Coronary artery (tissue), 2 donors: ENCODE measurements around the gene PTPRH.

Experiments
- DNase-seq: peaks from one replicate; pipeline ENCODE4 v3.0.0-alpha.2; 2017; ENCODE audit warnings: low spot score
- H3K27ac ChIP-seq, 2 donors: fragments of 200-600 bp; sonication (generic); one replicate each; pipeline ENCODE4 v1.5.1; 2016 to 2019
- H3K4me3 ChIP-seq: fragments of 200-600 bp; sonication (generic); 2 replicates; pipeline ENCODE4 v1.5.1; 2016; ENCODE audit warnings: mild to moderate bottlenecking, moderate library complexity
- TF ChIP-seq, protein P1 (sequence below): fragments of 200-600 bp; sonication (generic); IDR thresholded peaks from one replicate; pipeline ENCODE4 v1.5.1; 2019; ENCODE audit warnings: antibody characterized with exemption

PTPRH gene

DNA sequence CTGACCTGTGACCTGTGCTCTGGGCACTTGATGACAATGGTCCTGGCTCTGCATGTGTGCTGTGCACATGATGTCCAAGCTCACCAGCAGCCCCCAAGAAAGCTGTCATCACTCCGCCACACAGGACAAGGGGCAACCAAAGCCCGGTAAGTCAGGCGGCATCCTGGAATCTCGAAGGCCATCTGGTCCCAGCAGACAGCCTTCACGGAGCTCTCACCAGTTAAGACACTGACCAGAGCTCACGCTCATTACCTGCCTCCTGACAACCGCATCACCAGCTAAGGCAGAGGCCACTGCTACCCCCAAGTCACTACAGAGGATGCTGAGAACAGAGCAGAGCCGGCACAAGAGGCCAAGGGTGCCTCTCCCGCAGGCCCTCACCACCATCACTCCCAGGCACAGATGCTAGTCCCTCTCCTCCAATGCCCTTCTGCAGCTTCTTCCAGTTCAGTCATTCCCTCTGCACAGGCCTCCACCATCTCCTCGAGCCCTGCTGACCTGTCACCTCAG lies 38.9 kb upstream of the PTPRH start:
- peak overlapping the region in 1 of 2 donors; percentile 3 for H3K27ac ChIP-seq
- no peak overlapping the region for H3K4me3 ChIP-seq
- DNase-seq = no peak
- TF ChIP-seq, protein P1, sequence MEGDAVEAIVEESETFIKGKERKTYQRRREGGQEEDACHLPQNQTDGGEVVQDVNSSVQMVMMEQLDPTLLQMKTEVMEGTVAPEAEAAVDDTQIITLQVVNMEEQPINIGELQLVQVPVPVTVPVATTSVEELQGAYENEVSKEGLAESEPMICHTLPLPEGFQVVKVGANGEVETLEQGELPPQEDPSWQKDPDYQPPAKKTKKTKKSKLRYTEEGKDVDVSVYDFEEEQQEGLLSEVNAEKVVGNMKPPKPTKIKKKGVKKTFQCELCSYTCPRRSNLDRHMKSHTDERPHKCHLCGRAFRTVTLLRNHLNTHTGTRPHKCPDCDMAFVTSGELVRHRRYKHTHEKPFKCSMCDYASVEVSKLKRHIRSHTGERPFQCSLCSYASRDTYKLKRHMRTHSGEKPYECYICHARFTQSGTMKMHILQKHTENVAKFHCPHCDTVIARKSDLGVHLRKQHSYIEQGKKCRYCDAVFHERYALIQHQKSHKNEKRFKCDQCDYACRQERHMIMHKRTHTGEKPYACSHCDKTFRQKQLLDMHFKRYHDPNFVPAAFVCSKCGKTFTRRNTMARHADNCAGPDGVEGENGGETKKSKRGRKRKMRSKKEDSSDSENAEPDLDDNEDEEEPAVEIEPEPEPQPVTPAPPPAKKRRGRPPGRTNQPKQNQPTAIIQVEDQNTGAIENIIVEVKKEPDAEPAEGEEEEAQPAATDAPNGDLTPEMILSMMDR = no peak

DNA sequence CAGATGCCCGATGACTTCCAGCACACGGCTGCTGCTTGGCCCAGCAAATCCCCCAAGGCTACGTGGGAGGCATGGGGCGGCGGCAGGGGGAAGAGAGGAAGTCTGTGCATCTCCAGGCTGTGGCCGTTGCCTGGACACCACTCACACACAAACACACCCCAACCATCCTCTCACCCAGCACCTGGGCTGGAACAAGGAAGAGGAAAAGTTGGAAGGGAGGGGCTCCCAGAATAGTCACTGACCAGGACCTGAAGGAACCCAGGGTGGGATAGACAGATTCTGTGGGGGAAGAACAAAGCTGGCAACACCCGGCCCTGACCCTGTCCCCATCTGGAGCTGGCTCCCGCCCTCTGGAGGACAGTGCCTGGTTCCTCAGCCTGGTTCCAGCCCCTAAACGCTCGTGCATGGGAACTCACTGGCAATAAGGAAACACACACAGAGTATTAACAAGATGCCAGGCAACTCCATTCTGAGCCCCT lies 38.4 kb upstream of the PTPRH start:
- peak overlapping the region in 1 of 2 donors; percentile 3 for H3K27ac ChIP-seq
- H3K4me3 ChIP-seq = no peak overlapping the region
- no peak for DNase-seq

DNA sequence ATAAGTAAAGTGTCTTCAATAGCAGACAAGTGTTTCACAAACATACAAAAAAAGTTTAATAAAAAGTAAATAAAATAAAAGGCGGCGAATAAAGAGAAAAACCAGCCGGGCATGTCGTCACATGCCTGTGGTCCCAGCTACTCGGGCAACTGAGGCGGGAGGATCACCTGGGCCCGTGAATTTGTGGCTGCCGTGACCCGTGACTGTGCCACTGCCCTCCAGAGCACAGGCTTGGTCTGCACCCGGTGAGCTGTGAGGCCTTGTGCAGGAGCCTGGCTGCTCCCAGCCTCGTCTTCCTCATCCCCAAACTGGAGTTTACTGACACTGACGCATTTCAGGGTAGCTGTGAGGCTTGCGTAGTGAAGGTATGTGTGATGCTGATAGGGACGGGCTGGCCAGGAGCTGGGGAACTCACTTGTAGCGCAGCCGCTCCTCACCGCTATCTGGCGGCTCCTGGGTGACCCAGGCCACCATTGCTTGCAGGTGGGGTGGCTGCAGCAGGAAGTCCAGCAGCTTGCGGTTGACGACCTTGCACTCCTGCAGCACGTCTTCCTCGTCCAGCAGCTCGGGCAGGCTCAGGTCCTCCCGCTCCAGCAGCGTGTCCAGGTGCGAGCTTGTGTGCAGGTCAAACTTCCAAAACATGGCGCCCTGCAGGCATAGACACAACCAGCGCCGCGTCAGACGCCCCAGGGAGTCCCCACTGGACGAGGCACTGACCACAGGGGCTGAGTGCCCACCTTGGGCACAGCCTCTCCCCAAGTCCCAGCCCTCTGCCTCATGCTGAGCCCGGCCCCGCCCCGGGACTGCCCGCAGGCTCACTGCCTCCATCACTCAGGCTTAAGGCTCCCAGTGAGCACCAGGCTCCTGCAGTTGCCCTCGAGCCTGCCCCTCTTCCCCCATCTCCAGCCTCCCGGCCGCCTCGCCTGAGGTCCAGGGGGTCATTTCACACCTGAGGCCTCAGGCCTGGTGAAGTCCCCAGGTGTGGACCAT lies 37.5 kb upstream of the PTPRH start:
- no peak overlapping the region for H3K27ac ChIP-seq
- DNase-seq = no peak
- TF ChIP-seq, protein P1 = no peak
- H3K4me3 ChIP-seq = no peak overlapping the region

More for the DNA sequence above, 38.4 kb upstream of the PTPRH start:
- TF ChIP-seq, protein P1 = no peak

DNA sequence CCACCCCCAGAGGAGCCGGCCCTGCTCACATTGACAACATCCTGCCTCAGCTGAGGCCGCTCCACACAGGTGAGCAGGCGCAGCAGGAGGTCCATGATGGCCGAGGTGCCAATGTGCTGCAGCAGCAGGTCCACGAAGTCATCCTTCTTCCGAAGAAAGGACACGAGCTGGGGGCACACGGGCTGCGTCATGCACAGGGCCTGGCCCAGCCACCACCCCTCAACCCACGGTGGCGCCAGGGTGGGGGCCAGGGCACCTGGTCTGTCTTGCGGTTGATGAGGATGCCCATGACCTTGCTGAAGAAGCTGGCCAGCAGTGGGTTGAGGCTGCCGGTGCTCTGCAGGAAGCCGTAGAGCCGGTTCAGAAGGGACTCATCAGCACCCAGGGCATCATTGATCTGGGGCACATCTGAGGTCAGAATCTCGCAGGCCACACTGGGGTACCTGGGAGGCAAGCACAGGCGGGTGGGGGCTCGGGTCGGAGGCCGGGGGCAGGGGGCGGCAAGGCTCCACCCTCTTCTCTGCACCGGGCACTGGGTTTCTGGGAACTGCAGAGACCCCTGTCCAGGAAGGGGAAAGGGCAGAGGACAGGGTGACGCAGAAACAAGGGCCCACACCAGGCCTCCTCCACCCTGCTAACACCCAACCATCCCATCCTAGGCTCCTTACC lies 36.1 kb upstream of the PTPRH start:
- Histone ChIP-seq H3K4me3 (no peak overlapping the region), H3K27ac (no peak overlapping the region)
- TF ChIP-seq, protein P1 = no peak
- no peak for DNase-seq

DNA sequence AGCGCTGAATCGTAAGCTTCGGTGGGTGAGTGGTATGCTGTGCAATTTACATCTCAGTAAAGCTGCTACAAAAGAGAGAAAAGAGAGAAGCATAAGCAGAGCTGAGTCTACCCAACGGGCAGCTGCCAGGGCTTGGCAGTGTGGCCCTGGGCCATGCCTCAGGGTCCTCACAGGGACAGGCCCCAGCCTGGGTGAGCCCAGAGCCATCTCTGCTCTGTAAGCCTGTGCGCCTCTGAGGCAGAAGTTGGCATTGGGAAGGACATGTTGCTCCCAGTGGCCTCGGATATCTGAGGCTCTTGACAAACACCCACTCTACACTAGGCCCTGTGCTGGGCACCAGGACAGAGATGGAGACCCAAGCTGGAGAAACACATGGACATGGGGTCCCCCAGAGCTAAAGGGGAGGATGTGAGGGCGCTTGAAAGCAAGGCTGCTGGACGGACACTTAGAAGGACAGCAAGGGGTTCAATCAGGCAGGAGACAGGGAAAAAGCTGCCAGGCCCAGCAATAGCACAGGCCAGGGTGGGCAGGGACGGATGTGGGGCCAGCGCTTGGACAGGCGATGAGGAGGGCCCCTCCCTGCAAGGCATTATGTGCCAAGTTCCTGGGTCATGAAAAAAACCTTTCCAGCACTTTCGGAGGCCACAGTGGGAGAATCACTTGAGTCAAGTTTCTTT lies 34.8 kb upstream of the PTPRH start:
- Histone ChIP-seq H3K4me3 (no peak overlapping the region), H3K27ac (no peak overlapping the region)
- no peak for DNase-seq
- TF ChIP-seq, protein P1 = no peak

DNA sequence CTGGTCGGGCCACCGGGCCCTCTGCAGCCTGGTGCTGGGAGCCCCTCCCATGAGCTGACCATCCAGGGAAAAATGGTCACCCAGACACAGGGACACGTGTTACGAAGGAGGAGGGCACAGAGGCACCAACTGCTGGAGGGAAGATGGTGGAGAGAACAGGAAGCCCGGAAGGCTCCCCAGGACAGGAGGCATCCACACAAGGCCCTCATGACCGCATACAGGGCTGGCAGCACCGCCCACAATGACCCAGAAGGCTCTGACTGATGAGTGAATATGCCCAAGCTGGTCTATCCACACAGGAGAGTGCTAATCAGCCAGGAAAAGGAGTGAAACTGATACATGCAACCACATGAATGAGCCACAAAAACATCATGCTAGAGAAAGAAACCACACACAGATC lies 33.2 kb upstream of the PTPRH start:
- Histone ChIP-seq H3K4me3 (no peak overlapping the region), H3K27ac (no peak overlapping the region)
- TF ChIP-seq, protein P1 = no peak
- DNase-seq = no peak
